Astrocyte (in vitro differentiated cells and primary cell): ENCODE results near the gene ACADS. TPM values are rescaled to one million over a fixed set of nuclear protein-coding genes. Genes with fewer than 3 reads are reported as not detected.
A peak's percentile ranks its signal among the peaks of the same experiment; 100 is the strongest.

Experiments
- DNase-seq: peaks from one replicate; pipeline ENCODE4 v3.0.0-alpha.2; 2010; ENCODE audit warnings: low read depth
- FAIRE-seq: peaks from 2 replicates; lab custom pipeline; 2011; peaks lifted over from hg19 to GRCh38; lab: Jason Lieb, UNC
- H2AFZ ChIP-seq: 2 replicates; pipeline ENCODE4 v1.6.0; 2012; ENCODE audit warnings: low read depth, low read length, inconsistent platforms
- H3K27ac ChIP-seq: 2 replicates; pipeline ENCODE4 v1.5.1; 2011; ENCODE audit warnings: low read depth, low read length, inconsistent platforms
- H3K27me3 ChIP-seq: 2 replicates; pipeline ENCODE4 v1.6.0; 2011; ENCODE audit warnings: low read length, inconsistent platforms; ENCODE audit not compliant: insufficient read depth
- H3K36me3 ChIP-seq: 2 replicates; pipeline ENCODE4 v1.5.1; 2011; ENCODE audit warnings: low read length, inconsistent platforms; ENCODE audit not compliant: insufficient read depth
- H3K4me1 ChIP-seq: 2 replicates; pipeline ENCODE4 v1.5.1; 2011; ENCODE audit warnings: low read length, inconsistent platforms; ENCODE audit not compliant: insufficient read depth
- H3K4me2 ChIP-seq: 2 replicates; pipeline ENCODE4 v1.6.0; 2012; ENCODE audit warnings: low read length, inconsistent platforms
- H3K4me3 ChIP-seq: 2 replicates; pipeline ENCODE4 v1.5.1; 2011; ENCODE audit warnings: low read depth, mild to moderate bottlenecking, low read length, inconsistent platforms; ENCODE audit not compliant: insufficient read depth
- H3K79me2 ChIP-seq: 2 replicates; pipeline ENCODE4 v1.6.0; 2012; ENCODE audit warnings: mild to moderate bottlenecking, low read length, inconsistent platforms; ENCODE audit not compliant: insufficient read depth
- H3K9ac ChIP-seq: 2 replicates; pipeline ENCODE4 v1.6.0; 2012; ENCODE audit warnings: mild to moderate bottlenecking, low read length, inconsistent platforms
- H3K9me3 ChIP-seq: 2 replicates; pipeline ENCODE4 v1.5.1; 2012; ENCODE audit warnings: low read depth, mild to moderate bottlenecking, low read length, inconsistent platforms; ENCODE audit not compliant: insufficient read depth
- H4K20me1 ChIP-seq: 2 replicates; pipeline ENCODE4 v1.6.0; 2012; ENCODE audit warnings: low read length, inconsistent platforms; ENCODE audit not compliant: insufficient read depth
- H3K27ac Mint-ChIP-seq: one replicate; pipeline ENCODE4 v1.8.0; 2021; ENCODE audit warnings: mild to moderate bottlenecking, mixed read lengths; ENCODE audit not compliant: unreplicated experiment
- H3K27me3 Mint-ChIP-seq: one replicate; pipeline ENCODE4 v1.8.0; 2021; ENCODE audit warnings: low read depth, mixed read lengths; ENCODE audit not compliant: unreplicated experiment
- H3K36me3 Mint-ChIP-seq: one replicate; pipeline ENCODE4 v1.8.0; 2021; ENCODE audit warnings: low read depth, mixed read lengths; ENCODE audit not compliant: unreplicated experiment
- H3K4me1 Mint-ChIP-seq: one replicate; pipeline ENCODE4 v1.8.0; 2021; ENCODE audit warnings: low read depth, mixed read lengths; ENCODE audit not compliant: unreplicated experiment
- H3K4me3 Mint-ChIP-seq: one replicate; pipeline ENCODE4 v1.8.0; 2021; ENCODE audit warnings: mild to moderate bottlenecking, moderate library complexity, mixed read lengths; ENCODE audit not compliant: unreplicated experiment
- H3K9me3 Mint-ChIP-seq: one replicate; pipeline ENCODE4 v1.8.0; 2021; ENCODE audit warnings: mild to moderate bottlenecking, mixed read lengths; ENCODE audit not compliant: unreplicated experiment
- EZH2 ChIP-seq: IDR thresholded peaks from 2 replicates; pipeline ENCODE4 v1.6.1; 2012; ENCODE audit warnings: mild to moderate bottlenecking, low read length, inconsistent platforms; ENCODE audit not compliant: insufficient read depth
- total RNA-seq: library from RNA; stranded (reverse); gene quantifications from 2 replicates; pipeline ENCODE4 v1.2.1, GENCODE V29; 2021
- TF ChIP-seq, protein P1 (sequence below): IDR thresholded peaks from 2 replicates; pipeline ENCODE4 v1.5.1; 2011; ENCODE audit warnings: low read depth, mild to moderate bottlenecking, inconsistent platforms, low read length, moderate library complexity; ENCODE audit not compliant: insufficient read depth

ACADS gene
- total RNA-seq, 1 donor from 2014 or later, result 2.8 TPM

DNA sequence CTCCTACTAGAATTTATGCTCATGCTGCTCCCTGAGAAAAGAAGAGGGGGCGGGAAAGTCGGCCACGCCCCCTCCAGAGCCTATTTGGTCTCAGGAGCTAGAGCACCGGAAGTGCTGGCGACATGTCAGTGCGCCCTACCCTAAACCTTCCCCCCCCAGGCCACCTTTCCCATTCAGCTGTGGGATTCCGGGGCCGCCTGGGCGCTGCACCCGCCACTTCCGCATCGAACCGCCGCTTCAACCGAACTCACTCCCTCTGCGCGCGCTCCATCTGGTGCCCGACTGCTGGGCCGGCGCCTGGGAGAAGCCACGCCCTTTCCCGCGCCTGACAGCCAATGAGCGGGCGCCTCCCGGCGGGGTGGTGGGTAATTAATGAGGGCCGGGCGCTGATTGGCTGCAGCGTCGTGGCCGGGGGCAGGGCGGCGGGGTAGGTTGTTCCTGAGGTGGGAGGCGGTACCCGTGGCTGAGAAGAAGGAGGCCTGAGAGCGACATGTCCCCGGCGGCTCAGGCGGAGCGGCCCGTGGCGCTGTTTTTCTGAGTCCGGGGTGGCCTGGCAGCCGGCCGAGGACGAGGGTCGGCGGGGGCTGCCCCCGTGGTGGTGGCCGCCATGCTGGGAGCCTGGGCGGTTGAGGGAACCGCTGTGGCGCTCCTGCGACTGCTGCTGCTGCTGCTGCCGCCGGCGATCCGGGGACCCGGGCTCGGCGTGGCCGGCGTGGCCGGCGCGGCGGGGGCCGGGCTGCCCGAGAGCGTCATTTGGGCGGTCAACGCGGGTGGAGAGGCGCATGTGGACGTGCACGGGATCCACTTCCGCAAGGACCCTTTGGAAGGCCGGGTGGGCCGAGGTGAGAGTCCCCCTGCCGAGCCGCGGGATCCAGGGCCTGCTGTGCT, 38.7 kb upstream of the ACADS start, which contains the start of gene MLEC:
TSS of gene MLEC (plus strand) at position 460 of the 888 bp plus-strand sequence. CDS start at position 608, 148 bp downstream.
- Mint-ChIP-seq H3K27me3 (no peaks in the 10 kb centered on the region), H3K4me3 (peak within 1 kb of the TSS; percentile 95), H3K36me3 (no peaks in the 10 kb centered on the region), H3K27ac (peak within 1 kb of the TSS; percentile 94), H3K4me1 (peaks cover 12% of the 10 kb centered on the region), H3K9me3 (no peaks in the 10 kb centered on the region)
- Histone ChIP-seq H3K4me1 (peaks cover 13% of the 10 kb centered on the region), H3K79me2 (peaks cover 49% of the 10 kb centered on the region), H3K9me3 (no peaks in the 10 kb centered on the region), H3K36me3 (no peaks in the 10 kb centered on the region), H3K9ac (peak within 1 kb of the TSS; percentile 88), H3K4me3 (peak within 1 kb of the TSS; percentile 75), H4K20me1 (peaks cover 44% of the 10 kb centered on the region), H3K4me2 (peak within 1 kb of the TSS; percentile 92), H2AFZ (peak within 1 kb of the TSS; percentile 83), H3K27me3 (no peaks in the 10 kb centered on the region), H3K27ac (peak within 1 kb of the TSS; percentile 96)
- TF ChIP-seq, protein P1, sequence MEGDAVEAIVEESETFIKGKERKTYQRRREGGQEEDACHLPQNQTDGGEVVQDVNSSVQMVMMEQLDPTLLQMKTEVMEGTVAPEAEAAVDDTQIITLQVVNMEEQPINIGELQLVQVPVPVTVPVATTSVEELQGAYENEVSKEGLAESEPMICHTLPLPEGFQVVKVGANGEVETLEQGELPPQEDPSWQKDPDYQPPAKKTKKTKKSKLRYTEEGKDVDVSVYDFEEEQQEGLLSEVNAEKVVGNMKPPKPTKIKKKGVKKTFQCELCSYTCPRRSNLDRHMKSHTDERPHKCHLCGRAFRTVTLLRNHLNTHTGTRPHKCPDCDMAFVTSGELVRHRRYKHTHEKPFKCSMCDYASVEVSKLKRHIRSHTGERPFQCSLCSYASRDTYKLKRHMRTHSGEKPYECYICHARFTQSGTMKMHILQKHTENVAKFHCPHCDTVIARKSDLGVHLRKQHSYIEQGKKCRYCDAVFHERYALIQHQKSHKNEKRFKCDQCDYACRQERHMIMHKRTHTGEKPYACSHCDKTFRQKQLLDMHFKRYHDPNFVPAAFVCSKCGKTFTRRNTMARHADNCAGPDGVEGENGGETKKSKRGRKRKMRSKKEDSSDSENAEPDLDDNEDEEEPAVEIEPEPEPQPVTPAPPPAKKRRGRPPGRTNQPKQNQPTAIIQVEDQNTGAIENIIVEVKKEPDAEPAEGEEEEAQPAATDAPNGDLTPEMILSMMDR, result no peak
- TF ChIP-seq EZH2, result no peak
- DNase-seq (peak; percentile 91), FAIRE-seq (no peak)

DNA sequence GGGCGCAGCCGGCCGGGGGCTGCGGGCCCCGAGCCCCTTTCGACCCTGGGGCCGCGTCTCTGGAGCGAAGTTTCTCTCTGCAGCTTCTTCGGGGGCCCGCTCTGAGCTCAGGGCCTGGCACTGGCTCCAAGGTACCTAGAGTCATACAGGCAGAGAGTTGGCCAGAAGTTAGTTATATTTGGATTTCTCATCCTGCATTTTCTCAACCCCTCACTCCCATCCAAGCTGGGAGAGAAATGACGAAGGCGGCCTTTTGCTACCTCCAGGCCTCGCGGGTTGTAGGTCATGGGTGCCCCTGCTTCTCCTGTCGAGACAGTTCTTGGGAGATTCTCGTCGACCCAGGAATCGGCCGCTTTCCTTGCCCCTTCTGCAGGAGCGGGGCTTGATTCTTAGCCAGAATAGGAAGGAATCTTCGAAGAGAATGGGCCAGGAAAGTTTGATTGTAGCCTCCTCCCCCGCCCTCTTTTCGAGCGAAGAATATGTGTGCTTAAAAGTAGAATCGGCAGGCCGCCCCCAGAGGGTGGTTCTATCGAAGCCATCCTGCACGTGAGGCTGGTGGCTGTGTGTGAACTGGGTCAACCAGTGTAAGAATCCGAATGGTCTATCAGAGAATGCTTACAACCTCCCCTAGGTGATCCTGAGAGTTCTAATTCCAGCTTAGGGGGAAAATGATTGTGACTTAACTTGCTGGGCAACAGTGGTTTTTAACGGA, 37.9 kb upstream of the ACADS start:
- Histone ChIP-seq H3K36me3 (no peaks in the 10 kb centered on the region), H3K79me2 (peaks cover 57% of the 10 kb centered on the region), H3K4me3 (peak overlapping the region; percentile 75), H3K27ac (peak overlapping the region; percentile 67), H3K27me3 (no peaks in the 10 kb centered on the region), H3K4me1 (peaks cover 13% of the 10 kb centered on the region), H2AFZ (peak overlapping the region; percentile 80), H3K9ac (peak overlapping the region; percentile 88), H3K4me2 (peak overlapping the region; percentile 92), H4K20me1 (peaks cover 52% of the 10 kb centered on the region), H3K9me3 (no peaks in the 10 kb centered on the region)
- FAIRE-seq (no peak), DNase-seq (no peak)
- Mint-ChIP-seq H3K36me3 (no peaks in the 10 kb centered on the region), H3K4me3 (peak overlapping the region; percentile 95), H3K27ac (peak overlapping the region; percentile 66), H3K9me3 (no peaks in the 10 kb centered on the region), H3K4me1 (peaks cover 20% of the 10 kb centered on the region), H3K27me3 (no peaks in the 10 kb centered on the region)
- TF ChIP-seq EZH2, result no peak
- TF ChIP-seq, protein P1, result no peak
